ENCODE data around the gene USP25.

USP25 gene

GRCh38 chr21:15761507-15762100 lies 31.8 kb downstream of the USP25 start:
- TF ChIP-seq ZNF565 (CRISPR knock-in tag; conservative IDR thresholded peaks at IDR 0.05; ENCODE audit: low read depth) (no peak), ESRRG (CRISPR knock-in tag; IDR thresholded peaks at IDR 0.05) (no peak), PATZ1 (CRISPR knock-in tag; IDR thresholded peaks at IDR 0.05; ENCODE audit: borderline replicate concordance) (no peak), ARNTL (CRISPR knock-in tag; IDR thresholded peaks at IDR 0.05; ENCODE audit: borderline replicate concordance, low read depth) (no peak), PPARA (CRISPR knock-in tag; IDR thresholded peaks at IDR 0.05; ENCODE audit: borderline replicate concordance) (no peak), ZNF70 (CRISPR knock-in tag; IDR thresholded peaks at IDR 0.05) (no peak), GLIS3 (CRISPR knock-in tag; IDR thresholded peaks at IDR 0.05) (no peak), TCF4 (CRISPR knock-in tag; IDR thresholded peaks at IDR 0.05; ENCODE audit: borderline replicate concordance) (no peak), ZNF8 (CRISPR knock-in tag; IDR thresholded peaks at IDR 0.05) (no peak), ZFP3 (CRISPR knock-in tag; IDR thresholded peaks at IDR 0.05) (no peak), ZC3H10 (CRISPR knock-in tag; IDR thresholded peaks at IDR 0.05) (no peak), TOX (CRISPR knock-in tag; IDR thresholded peaks at IDR 0.05; ENCODE audit: borderline replicate concordance) (no peak), SNAI2 (CRISPR knock-in tag; IDR thresholded peaks at IDR 0.05) (no peak), CREB5 (CRISPR knock-in tag; IDR thresholded peaks at IDR 0.05; ENCODE audit: low read depth) (no peak), RARB (CRISPR knock-in tag; IDR thresholded peaks at IDR 0.05) (no peak)
- TF ChIP-seq, protein P1, sequence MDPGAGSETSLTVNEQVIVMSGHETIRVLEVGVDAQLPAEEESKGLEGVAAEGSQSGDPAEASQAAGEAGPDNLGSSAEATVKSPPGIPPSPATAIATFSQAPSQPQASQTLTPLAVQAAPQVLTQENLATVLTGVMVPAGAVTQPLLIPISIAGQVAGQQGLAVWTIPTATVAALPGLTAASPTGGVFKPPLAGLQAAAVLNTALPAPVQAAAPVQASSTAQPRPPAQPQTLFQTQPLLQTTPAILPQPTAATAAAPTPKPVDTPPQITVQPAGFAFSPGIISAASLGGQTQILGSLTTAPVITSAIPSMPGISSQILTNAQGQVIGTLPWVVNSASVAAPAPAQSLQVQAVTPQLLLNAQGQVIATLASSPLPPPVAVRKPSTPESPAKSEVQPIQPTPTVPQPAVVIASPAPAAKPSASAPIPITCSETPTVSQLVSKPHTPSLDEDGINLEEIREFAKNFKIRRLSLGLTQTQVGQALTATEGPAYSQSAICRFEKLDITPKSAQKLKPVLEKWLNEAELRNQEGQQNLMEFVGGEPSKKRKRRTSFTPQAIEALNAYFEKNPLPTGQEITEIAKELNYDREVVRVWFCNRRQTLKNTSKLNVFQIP (CRISPR knock-in tag; IDR thresholded peaks at IDR 0.05; ENCODE audit: borderline replicate concordance, low read depth), result no peak
- TF ChIP-seq, protein P2, sequence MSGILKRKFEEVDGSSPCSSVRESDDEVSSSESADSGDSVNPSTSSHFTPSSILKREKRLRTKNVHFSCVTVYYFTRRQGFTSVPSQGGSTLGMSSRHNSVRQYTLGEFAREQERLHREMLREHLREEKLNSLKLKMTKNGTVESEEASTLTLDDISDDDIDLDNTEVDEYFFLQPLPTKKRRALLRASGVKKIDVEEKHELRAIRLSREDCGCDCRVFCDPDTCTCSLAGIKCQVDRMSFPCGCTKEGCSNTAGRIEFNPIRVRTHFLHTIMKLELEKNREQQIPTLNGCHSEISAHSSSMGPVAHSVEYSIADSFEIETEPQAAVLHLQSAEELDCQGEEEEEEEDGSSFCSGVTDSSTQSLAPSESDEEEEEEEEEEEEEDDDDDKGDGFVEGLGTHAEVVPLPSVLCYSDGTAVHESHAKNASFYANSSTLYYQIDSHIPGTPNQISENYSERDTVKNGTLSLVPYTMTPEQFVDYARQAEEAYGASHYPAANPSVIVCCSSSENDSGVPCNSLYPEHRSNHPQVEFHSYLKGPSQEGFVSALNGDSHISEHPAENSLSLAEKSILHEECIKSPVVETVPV (CRISPR knock-in tag; IDR thresholded peaks at IDR 0.05), result no peak
- ATAC-seq, result no peak

GRCh38 chr21:15763359-15763758 lies 33.6 kb downstream of the USP25 start:
- no peak for ATAC-seq
- TF ChIP-seq ZFP3 (CRISPR knock-in tag; IDR thresholded peaks at IDR 0.05) (no peak), ZNF565 (CRISPR knock-in tag; conservative IDR thresholded peaks at IDR 0.05; ENCODE audit: low read depth) (no peak), BACH2 (CRISPR knock-in tag; IDR thresholded peaks at IDR 0.05; ENCODE audit: borderline replicate concordance) (no peak), OSR1 (CRISPR knock-in tag; IDR thresholded peaks at IDR 0.05) (no peak), ESRRG (CRISPR knock-in tag; IDR thresholded peaks at IDR 0.05) (no peak), RARB (CRISPR knock-in tag; IDR thresholded peaks at IDR 0.05) (no peak), PATZ1 (CRISPR knock-in tag; IDR thresholded peaks at IDR 0.05; ENCODE audit: borderline replicate concordance) (no peak), GLIS3 (CRISPR knock-in tag; IDR thresholded peaks at IDR 0.05) (no peak), ZNF8 (CRISPR knock-in tag; IDR thresholded peaks at IDR 0.05) (no peak), ZC3H10 (CRISPR knock-in tag; IDR thresholded peaks at IDR 0.05) (no peak), ZNF70 (CRISPR knock-in tag; IDR thresholded peaks at IDR 0.05) (no peak)
- TF ChIP-seq, protein P1 (CRISPR knock-in tag; IDR thresholded peaks at IDR 0.05; ENCODE audit: borderline replicate concordance, low read depth), result no peak
- TF ChIP-seq, protein P2 (CRISPR knock-in tag; IDR thresholded peaks at IDR 0.05), result no peak
